Measurements from ENCODE around the gene KCNN1.
"Not testable (repeated sequence)": the region's sequence is repeated elsewhere in the genome, so short reads cannot be mapped to it uniquely, and the experiment has no call there.

The KCNN1 gene

DNA sequence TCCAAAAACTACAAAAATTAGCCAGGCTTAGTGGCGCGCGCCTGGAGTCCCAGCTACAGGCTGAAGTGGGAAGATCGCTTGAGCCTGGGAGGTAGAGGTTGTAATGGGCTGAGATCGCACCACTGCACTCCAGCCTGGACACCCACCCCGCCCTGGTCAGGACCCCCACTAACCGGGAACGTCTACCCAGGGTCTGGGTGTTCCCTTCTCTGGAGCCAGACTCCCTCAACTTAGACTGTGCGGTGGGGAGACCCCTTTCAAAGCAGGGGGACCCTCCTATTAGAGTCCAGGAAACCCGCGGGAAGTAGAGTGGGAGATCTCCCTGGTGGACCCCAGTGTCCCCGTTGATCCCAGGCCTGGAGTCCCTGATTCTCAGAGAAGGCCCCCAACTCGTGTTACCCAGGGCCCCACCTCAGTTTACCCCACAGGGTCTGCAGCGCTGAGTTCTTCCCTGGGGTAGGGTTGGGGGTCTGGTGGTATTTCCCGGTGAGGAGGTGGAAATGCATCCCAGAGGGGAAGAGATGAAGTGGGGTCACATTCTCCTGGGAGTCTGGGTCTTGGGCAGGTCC, 35.0 kb downstream of the KCNN1 start:
- DNase-seq: no peak

DNA sequence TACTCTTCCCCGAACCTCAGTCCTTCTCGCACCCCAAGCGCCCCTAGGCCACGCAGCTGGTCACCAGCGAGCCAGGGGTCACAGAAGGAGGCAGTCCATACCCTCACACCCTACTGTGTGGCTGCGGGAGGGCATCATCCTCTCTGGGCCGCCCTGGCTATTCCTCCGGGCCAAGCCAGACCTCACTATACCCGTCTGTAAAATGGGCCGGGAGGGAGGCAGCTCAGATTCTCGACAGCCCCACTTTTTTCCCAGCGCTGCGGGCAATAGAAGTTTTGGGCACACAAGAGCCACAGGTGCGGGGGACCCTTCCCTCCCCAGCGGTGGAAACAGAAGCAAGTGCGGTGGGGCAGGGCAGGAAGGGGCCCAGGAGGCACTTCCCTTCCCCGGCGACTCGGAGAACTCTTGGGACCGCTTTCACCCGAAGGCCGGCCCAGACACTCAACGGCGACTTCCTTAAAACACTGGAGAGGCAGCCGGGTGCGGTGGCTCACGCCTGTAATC, 35.5 kb downstream of the KCNN1 start:
- DNase-seq: no peak

DNA sequence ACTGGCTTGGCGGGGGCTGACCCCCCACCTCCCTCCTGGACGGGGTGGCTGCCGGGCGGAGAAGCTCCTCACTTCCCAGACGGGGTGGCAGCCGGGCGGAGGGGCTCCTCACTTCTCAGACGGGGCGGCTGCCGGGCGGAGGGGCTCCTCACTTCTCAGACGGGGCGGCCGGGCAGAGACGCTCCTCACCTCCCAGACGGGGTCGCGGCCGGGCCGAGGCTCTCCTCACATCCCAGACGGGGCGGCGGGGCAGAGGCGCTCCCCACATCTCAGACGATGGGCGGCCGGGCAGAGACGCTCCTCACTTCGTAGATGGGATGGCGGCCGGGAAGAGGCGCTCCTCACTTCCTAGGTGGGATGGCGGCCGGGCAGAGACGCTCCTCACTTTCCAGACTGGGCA, 38.8 kb downstream of the KCNN1 start:
- not testable (repeated sequence) for DNase-seq

DNA sequence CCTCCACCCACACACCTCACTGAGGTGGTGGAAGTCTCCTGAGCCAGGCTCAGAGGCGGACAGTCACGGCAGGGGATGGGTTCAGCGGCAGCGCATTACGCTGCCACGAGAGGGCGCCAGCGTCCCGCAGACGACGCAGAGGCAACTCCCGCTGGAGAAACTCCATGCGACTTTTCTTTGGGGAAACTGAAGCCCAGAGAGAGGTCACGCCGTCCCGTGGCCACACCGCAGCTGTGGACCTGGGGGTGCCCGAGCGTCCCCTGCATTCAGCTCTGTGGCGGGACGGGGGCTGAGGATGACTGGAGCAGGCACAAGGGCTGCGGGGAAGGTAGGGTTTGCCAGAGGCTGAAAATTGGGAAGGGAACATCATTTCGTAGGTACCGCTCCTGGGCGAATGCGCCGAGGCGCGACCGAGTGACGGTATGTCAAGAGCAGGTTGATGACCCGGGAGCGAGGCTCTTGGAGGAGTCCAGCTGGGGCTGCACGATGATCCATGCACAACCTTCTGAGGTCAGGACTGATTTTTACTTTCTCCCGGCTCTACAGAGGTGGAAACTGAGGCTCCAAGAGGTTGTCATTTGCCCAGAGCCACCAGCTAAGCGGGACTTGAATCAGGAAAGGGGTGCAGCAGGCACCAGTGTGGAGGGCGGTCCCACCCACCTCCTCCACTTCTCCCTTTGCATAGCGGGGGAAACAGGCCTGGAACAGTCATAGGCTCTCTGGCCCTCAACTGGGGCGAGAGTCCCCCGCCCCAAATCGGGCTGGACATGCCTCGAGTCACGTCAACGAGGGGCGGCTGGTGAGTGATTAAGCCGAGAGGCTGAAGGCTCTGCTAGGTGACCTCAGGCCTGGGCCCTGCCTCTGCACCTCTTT, 40.4 kb downstream of the KCNN1 start:
- DNase-seq: peak; percentile 61

DNA sequence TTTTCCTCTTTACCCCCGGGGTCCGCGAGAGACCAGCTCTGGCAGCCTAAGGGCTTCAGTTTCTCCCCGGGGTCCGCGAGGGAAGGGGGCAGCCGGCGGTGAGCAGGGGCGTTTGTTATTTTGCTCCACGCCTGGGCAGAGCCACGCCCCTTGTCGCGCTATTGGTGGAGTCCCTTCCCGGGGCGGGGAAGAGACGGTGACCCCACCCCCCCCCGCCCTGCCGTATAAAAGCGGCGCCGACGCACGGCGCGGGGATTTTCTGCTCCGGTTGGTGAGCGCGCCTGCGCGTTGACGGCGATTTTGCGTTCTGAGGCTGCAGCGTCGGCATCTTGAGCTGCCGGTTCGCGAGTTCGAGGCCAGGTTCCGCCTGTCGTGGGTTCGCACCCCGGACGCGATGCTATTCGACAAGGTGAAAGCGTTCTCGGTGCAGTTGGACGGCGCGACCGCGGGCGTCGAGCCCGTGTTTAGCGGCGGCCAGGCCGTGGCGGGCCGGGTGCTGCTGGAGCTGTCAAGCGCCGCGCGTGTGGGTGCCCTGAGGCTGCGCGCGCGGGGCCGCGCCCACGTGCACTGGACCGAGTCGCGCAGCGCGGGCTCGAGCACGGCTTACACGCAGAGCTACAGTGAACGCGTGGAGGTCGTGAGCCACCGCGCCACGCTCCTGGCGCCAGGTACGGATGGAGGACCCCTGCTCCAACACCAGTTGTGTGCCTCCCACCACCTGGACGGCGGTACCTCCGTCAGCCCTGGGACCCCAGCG, 41.2 kb downstream of the KCNN1 start, which contains the start of gene ARRDC2:
Gene ARRDC2 (plus strand): TSS at position 254 of the 757 bp plus-strand sequence. CDS start 141 bp downstream, at position 395.
- DNase-seq: peak; percentile 81

DNA sequence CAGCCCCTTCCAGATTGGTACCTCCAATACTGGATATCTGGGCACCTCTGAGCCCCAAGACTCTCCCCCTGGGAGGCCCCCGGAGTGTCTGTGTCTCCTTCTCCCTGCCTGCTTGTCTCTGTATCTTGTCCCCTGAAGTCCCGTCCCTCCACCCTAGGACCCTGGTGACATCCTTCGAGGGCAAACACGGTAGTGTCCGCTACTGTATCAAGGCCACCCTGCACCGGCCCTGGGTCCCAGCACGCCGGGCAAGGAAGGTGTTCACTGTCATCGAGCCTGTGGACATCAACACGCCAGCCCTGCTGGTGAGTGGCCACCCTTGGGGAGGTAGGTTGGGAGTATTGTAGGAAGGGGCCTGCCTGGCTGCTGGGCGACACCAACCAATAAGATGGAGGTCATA, 41.9 kb downstream of the KCNN1 start:
- no peak for DNase-seq

DNA sequence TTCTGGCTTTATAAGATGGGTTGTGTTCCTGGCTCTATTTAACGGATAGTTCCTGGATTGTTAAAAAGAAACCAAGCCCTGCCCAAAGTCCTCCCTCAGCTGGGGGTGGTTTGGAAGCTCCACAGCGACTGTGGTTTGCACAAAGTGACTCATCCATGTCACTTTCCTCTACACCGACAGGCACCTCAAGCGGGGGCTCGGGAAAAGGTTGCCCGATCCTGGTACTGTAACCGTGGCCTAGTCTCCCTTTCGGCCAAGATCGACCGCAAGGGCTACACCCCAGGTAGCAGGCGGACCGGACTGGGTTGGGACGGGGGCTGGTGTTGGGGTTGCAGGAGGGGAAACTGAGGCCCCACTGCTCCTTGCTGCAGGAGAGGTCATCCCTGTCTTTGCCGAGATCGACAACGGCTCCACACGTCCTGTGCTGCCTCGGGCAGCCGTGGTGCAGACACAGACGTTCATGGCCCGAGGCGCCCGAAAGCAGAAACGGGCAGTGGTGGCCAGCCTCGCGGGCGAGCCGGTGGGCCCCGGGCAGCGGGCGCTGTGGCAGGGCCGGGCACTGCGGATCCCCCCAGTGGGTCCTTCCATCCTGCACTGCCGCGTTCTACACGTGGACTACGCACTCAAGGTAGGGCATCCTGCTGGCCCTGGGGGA, 42.6 kb downstream of the KCNN1 start:
- no peak for DNase-seq

DNA sequence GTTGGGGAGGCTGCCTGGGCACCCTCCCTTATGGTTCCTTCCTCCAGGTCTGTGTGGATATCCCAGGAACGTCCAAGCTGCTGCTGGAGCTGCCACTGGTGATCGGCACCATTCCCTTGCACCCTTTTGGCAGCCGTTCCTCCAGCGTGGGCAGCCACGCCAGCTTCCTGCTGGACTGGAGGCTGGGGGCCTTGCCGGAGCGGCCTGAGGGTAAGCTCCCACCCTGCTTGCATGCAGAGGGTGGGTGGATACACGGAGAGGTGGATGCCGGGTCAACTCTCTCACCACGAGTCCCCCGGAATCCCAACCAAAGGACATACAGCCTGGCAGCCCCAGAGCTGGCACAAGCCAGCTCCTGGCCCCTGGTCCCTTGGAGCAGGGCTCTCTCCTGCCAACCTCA, 43.2 kb downstream of the KCNN1 start:
- no peak for DNase-seq

DNA sequence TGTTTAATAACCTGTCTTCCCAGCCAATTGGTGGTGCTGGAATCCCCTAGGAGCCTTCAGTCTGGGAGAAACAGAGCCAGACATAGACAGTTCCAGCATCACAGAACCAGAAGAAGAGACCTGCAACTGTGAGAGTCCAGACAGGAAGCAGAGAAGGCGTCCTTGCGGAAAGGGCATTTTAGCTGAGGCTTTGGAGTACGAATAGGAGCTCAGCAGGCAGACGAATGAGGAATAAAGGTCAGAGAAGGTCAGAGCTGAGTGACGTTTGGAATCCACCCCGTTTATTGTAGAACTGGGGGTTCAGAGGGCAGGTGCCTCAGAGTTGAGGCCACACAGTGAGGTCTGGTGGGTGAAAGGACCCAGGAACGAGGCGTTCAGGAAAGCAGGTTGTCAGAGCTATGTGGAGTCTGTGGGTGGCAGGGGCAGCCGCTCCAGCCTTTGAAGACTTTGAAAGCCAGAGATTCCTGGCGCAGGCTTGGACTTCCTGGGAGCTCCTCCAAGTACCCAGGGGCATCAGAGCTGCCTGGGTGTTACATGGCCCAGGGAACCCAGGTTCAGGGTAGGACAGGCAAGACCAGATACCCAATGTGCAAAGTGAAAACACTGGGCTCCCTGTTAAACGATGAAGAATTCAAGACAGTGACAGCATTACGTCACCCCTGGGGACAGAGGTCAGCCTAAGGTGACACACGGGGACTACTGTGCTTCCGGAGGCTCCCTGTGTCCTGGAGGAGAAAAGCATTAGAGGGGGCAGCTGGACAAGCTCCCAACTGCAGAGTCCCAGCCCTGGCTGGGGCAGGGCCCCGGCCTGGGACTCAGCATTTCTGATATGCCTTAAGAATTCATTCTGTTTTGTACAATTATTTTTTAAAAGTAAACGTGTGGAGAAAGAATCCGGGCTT, 46.6 kb downstream of the KCNN1 start:
- no peak for DNase-seq

DNA sequence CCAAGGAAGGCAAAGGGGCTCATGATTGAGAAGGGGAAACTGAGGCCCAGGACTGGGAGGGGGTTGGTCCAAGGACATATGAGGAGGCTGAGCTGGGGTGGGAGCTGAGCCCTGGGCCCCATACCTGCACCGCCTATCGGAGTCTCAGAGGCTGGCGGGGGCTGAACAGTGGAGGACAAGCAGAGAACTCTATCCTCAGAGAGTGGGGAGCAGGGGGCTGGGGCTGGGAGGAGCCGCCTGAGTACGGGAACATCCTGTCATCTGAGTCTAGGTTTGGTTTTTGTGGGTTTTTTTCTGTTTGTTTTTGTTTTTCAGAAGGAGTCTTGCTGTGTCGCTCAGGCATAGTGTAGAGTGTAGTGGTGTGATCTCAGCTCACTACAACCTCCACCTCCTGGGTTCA, 47.3 kb downstream of the KCNN1 start:
- DNase-seq: no peak

DNA sequence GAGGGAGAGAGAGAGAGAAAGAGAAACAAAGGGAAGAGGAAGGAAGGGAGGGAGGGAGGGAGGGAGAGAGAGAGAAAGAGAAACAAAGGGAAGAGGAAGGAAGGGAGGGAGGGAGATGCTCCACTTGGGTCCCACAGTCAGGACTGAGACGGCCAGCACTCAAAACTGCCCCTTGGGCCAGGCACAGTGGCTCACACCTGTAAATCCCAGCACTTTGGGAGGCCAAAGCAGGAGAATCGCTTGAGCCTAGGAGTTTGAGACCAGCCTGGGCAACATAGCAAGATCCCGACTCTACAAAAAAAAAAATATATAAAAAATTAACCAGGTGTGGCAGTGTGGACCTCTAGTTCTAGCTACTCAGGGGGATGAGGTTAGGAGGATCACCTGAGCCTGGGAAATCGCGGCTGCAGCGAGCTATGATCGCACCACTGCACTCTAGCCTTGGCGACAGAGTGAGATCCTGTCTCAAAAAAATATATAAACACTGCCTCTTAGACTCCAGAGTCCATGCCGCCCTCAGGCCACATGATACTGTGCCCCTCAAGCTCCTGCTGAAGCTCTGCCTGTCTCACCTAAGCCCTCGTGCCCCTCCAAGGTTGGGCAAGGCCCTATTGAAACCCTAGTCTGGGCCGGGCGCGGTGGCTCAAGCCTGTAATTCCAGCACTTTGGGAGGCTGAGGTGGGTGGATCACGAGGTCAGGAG, 49.5 kb downstream of the KCNN1 start:
- DNase-seq: no peak

DNA sequence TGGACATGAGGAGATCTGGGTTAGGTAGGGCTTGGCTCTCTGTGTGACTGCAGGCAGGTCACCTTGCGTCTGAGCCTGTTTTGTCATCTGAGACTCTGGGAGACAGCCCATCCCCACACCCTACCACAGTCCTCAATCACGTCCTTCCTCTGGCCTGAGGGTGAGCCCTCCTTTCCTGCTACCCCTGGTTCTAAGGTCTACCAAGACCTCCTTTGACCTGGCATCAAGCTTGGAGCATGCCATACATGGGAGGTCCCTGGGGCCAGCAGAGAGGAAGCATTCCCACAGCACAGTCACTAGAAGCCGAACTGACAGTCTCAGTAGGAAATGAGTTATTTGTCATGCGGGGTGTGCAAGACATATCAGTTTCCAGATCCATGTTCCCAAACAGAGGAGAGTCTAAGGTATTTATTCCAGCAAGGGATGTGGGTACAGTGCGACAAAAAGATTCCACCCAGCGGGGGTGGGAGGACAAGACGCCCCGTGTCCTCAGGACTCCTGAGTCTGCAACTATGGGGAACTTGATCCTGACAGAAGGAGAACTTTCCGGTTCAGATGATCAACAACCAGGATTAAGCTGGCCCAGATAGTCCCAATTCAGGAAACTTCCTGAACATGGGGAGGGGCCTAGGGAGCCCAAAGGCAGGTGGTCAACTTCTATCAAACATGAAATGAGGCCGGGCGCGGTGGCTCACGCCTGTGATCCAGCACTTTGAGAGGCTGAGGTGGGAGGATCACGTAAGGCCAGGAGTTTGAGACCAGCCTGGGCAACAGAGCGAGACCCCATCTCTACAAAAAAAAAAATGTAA, 50.6 kb downstream of the KCNN1 start:
- no peak for DNase-seq

DNA sequence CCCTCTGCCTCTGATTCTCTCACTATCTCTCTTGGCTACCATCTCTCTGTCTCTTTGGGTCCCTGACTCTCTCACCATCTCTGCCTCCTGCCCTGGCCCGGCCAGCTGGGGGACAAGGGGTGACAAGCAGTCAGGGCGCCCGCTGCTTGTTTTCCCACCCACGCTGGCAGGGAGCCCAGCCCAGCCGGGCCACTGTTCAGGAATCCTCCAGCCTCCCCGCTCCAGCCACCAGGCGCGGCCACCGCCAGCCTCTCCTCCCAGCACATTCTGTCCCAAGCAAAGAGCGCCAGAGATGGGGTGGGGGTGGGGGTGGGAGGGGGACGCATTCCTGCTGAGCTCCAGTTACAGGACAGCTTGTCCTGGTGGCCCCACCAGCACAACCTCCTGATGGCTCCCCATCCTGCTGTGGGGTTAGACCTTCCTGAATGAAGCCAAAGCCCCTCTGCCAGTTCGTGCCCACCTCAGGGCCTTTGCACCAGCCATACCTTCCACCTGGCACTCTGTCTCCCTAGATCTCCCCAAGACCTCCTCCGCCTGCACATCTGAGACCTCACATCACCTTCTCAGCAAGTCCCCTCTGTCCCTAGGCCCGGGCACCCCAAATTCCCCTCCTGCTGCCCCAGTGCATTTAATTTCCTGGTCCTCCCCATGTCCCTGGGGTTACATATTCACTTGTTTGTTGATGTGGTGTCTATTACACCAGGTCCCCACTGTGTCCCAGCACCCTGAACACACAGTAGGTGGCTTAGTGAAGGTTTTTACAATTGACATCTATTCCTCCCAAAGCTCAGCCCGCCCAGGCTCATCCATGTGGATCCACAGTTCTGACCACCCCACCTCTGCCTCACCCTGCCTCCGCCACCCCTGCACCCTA, 53.5 kb downstream of the KCNN1 start:
- DNase-seq: no peak

DNA sequence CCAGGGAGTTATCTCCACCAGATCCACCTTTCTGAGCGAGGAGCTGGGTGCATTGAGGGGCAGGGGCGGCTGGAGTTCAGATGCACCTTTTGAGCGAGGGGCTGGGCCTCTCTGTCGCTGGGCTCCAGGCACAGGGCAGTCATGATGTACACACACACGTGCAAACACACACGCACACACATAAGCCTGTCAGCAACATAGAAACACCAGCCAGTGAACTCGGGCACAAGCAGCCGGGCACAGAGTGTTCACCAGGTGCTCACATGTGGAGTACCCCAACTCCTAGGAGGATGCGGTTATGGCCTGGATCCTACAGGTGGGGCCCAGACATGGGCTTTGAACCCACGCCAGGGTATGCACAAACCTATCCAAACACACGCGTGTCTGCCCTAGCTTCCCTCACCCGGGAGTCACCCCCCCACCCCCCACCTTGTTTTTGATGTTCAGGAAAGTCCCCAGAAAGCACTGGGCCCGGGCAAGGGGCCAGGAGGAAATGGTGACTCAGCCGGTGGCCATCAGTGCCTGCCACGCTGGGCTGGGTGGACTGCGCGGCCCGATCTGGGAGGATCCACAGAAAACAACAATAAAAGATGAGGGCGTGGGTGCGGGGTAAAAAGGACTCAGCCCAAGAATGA, 54.3 kb downstream of the KCNN1 start:
- peak; percentile 40 for DNase-seq

DNA sequence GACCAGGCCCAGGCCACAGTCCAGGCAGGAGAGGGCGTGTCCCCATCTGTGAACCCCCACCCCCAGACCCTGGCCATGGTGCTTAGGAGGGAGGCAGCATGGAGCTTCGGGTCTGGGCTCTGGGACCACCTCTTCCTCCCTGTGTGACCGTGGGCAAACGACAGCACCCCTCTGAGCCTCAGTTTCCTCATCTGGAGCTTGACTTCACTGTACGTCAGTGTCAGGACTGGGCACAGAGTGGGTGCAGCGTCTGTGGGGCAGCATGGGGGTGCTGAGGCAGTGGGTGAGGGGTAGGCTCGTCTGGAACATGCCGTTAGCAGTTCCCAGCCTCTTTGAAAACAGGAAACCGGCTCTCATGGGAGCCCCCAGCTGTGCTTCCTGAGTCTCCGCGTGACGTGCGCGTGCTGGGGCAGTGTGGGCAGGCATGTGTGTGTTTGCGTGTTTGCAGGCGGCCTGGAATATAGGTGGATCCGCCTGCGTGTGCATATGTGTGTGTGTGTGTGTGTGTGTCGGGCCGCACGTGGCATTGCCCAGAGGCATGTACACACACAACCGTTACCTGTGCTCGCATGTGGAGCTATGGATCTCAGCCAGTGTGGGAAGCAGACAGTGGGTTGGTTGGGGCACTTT, 56.8 kb downstream of the KCNN1 start:
- no peak for DNase-seq

DNA sequence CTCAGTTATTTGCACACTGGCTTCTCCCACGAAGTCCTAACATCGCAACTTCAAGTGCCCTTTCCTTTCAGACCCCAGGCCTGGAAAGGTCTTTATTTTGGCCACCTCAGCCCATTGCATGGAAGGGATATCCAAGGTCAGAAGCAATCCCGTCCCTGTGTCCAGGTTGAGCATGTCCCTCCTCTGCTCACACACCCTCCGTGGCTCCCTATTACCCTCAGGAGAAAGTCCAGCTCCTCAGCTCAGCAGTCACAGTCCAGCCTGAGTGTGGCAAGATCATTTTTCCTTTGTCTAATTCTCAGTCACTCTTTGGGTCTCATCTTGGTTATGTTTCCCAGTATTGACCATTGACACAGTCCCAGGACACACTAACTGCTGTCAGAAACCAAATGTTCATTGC, 60.2 kb downstream of the KCNN1 start:
- no peak for DNase-seq

DNA sequence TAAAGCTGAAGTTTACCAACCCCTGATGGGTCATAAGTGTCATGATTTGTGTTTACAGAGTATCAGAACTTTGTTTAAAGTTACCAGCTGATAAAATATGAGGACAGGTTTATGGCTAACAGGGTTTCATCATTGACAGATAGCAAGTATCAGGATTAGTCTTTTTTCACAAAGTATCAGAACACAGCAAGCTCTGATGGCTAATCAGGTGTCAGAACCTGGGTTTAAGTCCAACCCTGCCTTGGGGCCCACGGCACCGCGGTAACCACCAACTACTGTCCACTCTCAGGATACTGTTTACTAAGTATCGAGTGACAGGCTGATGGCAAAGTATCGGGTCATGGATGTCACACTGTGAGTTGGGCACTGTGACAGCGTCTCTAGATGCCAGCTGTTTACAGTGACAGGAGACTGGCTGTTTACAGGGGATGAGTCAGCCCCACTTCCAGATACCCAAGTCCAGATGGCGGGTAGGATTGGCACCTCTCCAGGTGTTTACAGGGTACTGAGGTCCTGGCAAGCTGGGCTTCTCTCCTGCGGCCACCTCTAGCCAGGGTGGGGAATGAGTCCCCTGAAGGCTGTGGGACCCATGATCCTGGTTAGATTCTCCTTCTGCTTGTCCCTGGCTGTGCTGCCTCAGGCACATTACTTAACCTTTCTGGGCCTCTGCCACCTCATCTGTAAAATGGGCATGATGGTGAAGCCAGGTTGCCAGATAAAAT, 62.9 kb downstream of the KCNN1 start:
- no peak for DNase-seq

DNA sequence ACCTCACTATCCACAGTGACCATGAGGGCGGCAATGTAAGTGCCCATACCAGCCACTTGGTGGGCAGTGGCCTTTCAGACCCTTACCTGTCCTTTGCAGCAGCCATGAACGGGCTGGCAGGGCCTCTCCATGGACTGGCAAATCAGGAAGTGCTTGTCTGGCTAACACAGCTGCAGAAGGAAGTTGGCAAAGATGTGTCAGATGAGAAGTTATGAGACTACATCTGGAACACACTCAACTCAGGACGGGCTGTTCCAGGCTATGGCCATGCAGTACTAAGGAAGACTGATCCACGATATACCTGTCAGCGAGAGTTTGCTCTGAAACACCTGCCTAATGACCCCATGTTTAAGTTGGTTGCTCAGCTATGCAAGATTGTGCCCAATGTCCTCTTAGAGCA, 64.5 kb downstream of the KCNN1 start:
- DNase-seq: not testable (repeated sequence)

Data from activated gamma-delta T cell (primary cell).